DMS153 treated with DMSO at 0.1 percent for 48 hours (cell line): Measurements from ENCODE around the gene DDX3X.

Experiments
- DNase-seq: peaks from one replicate; lab custom pipeline; 2025; ENCODE audit not compliant: unreplicated experiment; lab: John Stamatoyannopoulos, UW

The DDX3X gene

DNA sequence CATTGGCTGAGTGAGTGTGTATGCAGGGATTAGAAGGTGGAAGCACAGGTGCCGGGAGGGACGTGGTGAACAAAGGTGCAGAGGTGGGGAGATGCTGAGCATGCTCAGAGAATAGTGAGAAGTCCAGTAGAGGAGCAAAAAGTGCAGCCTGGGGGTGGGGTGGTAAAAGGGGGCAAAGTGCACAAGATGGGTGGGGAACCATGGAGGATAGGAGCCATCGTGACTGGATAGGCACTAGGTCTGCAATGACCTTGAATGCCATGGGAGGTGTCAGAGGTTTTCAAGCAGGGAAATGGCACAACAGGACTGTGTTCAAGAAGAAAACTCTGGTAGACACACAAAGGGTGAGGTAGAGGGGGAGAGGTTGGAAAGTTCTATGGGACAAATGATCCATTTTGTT is 6.6 kb upstream of the DDX3X start:
- DNase-seq, result no peak

DNA sequence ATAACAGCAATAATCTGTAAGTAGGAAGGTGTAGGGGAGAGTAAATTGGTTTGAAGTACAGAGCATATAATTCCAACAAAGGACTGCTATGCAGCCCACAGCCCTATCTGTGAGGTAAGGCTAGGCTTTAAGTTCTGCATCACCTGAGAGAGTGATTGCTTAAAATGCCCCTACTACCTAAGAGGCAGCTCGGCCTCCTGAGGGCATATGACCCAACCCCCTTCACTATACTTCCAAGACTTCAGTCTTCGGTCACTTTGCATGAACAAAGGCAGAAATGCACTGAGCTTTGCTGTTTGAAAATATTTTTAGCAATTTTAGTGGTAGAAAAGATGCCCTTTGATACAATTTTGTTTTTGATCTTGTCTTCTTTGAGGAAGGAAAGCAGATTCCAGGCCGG is 4.9 kb upstream of the DDX3X start:
- DNase-seq, result no peak

DNA sequence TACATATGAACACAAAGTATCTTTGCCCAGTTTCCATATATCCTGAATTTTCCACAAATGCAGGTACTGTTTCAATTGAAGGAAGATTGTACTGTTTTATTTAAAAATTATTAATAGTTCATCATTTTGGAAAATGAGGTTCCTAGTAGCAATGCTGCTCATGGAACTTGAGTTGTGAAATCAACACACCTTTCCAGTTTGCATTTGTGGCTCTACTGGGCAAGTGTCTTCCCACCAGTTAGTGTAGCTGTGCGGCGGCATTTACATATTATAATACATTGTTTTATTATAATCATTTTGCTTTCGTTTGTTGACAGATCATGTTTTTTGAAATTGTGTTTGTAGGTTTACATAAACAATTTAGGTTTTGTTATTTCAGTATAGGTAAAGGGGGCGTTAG is 2.0 kb upstream of the DDX3X start:
- no peak for DNase-seq

DNA sequence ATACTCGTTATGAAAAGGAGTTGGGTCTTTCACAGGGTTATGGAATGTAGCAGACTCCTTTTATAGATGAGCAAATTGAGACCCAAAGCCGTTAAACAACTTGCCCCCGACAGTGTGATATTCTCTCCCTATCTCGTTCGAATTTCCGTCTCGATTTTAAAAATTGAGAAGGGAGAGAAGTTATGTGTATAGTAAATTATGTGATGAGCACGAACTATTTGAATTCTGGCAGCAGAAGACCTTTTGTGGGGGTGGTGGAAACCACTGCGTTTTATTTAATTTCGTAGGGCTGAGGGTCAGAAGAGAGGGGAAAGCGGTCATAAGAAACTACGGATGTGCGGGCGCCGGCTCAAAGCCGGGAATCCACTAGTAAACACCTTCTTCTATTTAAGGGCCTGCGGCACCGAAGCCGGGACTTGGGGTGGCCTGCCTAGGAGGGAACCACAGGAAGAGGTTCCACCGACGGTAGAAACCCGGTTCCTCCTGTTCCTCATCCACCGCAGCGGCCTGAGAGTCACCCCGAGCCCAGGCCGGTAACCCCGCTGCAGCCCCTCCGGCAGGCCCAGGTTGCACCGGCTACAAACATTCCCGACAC is 1.5 kb upstream of the DDX3X start:
- DNase-seq, result no peak

DNA sequence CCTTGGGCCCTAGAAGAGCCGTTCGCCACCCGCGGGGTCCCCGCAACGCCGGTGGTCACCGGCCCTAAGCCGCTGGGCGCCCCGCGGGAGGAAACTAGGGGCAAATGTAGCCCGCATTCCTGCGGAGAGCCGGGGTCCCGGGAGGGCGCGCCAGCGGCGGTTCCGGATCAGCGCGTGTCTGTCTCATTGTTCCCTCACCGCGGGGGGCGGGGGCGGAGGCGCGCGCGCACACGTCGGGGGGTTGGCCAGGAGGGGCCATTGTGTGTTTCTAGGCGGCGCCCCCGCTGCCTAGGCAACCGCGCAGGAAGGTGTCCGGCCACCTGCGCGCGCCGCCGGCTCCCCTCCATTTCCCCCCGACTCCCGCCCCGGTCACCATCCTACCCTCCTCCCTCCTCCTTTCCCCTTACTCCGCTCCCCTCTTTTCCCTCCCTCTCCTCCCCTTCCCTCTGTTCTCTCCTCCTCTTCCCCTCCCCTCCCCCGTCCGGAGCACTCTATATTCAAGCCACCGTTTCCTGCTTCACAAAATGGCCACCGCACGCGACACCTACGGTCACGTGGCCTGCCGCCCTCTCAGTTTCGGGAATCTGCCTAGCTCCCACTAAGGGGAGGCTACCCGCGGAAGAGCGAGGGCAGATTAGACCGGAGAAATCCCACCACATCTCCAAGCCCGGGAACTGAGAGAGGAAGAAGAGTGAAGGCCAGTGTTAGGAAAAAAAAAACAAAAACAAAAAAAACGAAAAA is 789 bp upstream of the DDX3X start:
- peak; percentile 63 for DNase-seq

DNA sequence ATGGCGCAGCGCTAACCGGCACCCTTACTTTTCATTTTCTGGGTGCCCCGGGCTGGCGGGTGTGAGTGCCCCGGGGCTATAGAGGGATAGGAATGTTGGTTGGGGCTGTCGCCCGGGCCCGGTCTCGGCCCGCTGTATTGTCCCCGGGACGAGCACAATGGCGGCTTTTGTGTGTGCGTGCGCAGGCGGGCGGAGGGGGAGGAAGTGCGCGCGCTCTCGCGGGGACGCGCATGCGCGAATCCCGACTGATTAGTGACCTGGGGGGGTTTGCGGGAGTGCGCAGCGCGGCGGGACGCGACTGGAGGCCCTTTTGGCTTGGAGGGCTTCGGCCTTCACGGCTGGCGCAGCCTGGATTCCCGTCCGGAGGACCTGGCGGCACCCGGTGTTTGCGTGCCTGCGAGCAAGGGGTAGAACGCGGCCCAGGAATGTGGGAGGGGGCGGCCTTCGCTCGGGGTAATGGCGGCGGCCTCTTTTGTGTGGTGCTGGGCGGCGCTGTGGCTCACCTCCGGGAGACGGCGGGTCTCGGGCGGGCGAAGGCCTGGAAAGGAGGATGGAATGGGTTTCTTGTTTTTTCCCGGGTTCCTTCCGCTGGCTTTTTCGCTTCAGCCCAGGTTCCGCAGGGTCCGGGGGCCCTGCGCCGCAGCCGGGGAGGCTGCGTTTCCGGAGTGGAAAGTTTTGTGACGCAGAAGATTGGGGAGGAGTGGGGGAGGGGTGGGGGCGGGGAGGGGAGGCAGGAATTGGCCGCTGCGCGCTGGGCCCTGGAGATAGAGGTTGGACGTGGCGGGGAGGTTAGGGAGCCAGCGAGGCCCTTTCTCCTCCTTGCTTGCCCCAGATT is 618 bp downstream of the DDX3X start:
- DNase-seq, result no peak

DNA sequence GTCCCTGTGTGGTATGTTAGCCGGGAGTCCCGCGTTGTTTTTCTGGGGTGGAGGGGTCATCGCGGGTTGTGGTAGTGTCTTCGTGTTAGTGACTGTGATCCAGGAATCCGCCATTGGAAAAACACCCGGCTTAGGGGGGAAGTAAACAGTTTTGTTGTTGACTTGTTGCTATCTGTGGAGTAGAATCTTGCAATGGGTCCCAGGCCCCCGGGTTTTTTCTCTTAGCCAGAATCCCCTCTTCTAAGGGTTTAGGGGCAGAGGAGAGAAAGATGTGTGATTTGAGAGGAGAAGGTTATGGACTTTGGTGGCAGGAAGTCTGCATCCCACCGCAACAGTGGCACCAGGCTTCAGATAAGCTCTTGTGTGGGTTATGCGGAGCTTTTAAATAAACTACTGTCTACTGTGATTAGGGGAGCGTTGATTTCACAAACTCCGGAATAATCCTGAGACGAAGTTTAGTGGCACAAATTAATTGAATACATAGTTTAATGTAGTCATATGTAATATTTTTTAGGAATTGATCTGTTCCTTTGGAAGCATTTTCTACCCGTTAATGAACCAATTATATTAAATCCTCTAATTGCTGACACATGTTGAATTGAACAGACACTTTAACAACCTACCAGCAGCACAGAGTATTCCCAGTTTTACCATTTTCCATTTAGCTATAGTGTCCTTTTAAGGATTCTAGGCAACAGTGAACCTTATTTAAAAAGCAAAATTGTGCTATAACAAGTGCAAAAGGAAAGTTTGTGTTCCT is 1.4 kb downstream of the DDX3X start:
- no peak for DNase-seq

DNA sequence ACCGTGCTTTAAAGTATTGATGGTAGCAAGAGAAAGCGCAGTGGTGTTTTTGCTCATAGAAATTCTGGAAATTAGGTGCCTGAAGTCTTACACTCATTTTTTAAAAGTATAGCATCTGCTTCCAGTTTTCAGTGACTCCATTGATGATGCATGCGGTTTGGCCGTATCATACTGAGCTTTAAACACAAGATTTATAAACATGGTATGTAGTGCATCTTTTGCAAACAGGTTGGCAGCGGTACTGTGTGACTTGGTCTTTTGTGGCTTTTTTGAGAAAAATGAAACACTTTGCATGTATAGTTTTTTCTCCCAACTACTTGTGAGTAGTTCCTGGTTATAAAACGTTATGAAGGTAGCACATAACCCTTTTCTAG is 2.0 kb downstream of the DDX3X start:
- DNase-seq, result no peak

DNA sequence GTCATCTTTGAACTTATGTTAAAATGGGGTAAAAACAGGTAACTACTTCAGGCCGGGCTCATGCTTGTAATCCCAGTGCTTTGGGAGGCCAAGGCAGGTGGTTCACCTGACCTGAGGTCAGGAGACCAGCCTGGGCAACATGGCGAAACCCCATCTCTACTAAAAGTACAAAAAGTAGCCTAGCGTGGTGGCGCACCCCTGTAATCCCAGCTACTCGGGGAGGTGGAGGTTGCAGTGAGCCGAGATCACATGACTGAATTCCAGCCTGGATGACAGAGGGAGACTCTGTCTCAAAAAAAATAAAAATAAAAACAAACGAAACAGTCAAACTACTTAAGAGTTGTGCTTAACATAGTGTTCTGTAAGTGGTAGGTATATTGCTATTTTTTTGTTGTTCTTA is 2.5 kb downstream of the DDX3X start:
- DNase-seq, result no peak

DNA sequence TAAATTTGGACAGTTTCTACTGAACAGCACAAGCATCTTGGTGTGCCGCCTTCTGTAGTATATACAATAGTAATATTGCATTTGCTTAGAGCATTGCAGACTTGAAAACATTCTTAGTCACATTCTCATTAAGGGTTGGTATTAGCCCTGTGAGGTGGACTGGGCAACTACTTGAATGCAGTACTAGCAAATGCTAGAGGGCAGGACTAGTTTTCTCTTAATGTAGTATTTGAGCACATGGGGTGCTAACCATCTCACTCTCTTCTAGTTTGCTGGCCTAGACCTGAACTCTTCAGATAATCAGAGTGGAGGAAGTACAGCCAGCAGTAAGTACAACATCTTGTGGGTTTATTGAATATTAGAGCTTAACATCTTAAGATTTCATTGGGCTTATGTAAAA is 3.2 kb downstream of the DDX3X start:
- no peak for DNase-seq

DNA sequence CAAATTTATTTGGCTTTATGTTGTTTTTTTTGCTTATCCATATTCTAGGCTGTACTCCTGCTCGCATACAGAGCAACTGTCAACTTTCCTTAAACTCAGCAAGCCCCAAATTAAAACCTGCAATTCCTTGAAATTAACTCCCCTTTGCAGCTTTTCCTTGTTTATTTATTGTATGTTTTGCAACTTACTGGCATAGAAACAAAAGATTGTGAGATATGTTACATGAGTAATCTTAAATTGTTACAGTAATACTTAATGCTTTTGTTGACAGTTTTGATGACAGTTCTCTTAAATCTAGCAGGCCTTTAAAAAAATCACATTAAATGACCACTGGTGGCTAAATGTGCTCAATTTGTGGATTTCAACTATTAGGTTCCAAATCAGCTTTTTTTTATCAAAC is 4.5 kb downstream of the DDX3X start:
- DNase-seq, result no peak

DNA sequence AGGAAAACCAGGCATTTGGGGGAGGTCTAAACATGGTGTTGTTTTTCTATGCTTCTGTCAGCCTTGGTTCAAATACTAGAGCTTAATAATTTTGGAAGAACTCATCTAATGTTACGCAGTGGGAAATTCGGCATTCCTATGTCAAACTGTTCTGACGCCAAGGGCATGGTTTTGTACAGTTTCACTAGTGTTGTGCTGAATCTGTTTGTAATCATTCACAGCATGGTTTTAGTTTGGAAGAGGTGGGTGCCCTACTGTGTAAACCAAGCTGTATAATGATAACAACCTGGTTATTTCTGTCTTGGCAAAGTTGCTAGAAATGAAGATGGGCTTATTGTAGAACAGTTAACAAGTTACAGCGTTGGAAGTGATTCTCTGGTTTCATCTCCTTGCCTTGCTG is 5.2 kb downstream of the DDX3X start:
- no peak for DNase-seq

DNA sequence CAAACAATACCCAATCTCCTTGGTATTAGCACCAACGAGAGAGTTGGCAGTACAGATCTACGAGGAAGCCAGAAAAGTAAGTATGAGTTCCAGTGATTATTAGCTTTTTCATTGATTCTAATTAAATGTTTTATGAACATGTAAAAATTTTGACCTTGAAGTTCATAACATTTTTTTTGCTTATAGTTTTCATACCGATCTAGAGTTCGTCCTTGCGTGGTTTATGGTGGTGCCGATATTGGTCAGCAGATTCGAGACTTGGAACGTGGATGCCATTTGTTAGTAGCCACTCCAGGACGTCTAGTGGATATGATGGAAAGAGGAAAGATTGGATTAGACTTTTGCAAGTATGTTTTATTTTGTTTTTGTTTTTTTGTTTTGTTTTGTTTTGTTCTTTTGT is 10.1 kb downstream of the DDX3X start:
- no peak for DNase-seq

DNA sequence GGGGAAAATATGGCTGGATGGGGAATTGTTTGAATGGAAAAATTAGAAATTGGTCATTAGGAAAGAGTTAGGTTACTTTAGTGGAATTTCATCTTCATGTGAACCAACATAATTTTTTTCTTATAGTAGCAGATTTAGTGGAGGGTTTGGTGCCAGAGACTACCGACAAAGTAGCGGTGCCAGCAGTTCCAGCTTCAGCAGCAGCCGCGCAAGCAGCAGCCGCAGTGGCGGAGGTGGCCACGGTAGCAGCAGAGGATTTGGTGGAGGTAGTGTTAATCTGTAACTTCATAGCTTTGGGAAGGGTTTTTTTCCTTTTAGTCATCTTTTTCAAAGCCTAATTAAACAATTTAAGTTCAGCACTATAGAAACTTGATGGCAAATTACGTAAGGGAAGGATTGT is 13.2 kb downstream of the DDX3X start:
- DNase-seq, result no peak

DNA sequence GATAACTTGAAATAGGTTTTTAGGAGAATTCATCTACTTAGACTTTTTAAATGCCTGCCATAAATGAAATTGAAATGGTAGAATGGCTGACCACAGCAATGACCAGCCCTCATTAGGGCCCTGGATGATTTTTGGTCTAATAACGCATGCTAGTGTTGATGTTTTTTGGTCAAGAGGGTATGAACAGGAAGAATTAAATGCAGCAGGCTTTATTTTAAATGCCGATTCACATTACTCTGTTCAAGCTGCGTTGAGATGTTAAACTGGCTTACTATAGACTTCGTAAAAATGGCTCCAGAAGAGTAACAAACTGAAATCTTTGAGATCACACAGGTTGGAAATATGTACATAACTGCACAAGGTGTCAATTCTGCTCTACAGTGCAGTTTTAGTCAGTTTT is 14.6 kb downstream of the DDX3X start:
- no peak for DNase-seq

DNA sequence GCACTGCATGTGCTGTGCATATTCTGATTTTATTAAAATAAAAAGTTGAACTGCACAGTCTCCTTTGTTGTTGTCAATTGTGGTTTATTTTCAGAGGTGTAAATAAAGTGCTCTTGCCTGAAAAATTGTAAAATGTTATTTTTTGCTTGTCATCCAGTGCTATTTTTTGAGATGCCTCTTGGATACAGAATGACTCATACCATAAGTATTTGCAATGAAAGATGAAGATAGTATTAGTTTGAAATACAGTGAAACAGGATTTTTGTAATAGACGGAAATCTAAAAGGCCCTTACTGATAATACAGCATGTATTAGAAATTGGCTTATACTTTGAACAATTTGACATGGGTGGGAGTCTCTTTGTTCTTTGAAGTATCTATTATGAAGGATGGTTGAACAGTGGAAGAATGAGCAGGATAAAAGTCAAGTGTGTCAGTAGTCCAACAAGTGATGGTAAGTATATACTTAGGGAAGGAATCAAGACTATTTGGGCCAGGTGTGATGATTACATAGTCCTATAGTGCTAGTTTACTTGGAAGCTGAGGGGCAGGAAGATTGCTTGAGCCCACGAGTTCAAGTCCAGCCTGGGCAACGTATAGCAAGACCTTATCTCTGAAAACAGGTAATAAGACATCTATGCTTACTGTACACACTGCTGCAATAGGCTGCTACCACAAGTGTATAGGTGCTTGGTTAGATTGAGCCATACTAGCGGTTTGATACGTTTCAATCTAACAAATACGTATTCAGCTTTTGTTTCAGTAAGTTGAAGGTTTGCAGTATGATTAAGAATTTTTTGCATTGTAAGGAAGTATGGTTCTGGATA is 16.4 kb downstream of the DDX3X start:
- DNase-seq, result no peak

DNA sequence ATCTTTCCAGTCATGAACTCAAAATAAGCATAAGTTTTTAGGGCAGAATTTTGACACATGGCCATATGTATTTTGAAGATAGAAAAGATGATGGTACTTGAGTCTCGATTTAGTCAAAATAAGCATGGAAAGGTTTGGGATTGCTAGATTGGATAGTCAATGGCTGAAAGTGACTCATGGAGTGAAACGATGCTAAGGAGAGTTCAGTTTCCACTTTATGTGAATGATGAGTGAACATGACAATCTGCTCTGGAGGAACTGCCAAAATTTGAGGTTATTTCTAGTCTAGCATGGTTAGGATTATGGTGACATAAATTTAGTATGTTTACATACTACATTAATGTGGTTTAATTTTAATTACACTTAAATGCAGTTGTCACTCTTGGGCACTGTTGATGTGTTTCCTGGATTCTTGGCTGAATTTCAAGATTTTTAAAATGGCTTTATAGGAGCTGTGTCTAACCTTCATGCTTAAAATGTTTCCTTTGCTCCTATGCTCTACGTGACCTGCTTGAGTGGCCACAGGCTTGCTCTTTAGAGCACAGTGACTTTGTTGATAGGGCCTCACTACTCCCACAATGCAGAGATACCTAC is 17.1 kb downstream of the DDX3X start:
- no peak for DNase-seq

DNA sequence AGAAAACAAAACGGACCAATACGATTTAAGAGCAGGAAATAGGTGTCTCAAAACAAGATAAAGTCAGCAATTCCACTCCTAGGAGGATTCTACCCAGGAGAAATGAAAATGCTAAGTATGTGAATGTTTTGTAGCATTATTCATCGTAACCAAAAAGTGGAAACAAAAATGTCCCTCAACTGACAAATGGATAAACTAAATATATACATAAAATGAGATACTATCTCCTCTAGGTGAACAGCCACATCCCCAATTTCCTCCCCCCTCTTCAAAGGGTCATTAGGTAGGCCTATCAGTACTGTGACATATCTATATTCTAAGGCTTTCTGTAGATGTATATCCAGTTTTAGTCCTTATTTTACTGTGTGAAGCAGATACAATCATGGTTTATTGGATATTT is 18.0 kb downstream of the DDX3X start:
- DNase-seq, result no peak

DNA sequence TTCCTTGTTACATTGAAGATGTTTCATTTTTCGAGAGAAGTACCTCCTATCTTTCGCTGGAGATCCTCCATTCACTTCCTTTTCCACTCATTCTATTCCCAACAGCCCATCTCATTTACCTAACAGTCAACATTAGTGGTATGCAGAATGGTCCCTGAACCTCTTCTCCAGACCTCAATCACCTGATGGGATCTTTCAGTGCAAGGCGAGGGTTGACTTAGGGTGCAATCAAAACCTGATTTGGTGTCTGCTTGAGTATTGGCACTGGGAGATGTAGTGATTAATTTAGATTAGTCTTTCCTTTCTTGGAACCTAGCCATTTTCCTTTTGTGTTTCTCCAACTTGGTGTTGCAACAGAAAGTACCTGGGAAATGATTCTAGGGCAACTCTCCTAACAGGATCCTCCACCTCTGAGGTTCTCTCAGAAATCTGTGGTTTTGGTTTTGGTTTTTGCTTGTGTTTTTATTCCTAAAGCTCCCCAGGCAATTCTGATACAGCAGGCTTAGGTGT is 18.4 kb downstream of the DDX3X start:
- DNase-seq, result no peak

DNA sequence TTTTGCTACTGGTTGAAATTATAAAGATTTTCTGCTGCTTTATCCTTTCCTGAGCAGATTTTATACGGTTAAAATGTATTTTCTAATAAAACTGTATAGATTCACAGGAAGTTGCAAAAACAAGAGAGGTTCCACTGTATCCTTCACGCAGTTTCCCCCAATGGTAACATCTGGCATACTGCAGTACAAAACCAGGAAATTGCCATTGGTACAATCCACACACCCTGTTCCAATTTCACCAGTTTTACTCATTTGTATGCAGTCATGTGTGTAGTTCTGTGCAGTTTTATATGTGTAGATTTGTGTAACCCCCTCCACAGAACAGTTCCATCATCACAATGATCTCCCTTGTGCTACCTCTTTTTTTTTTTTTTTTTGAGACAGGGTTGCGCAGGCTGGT is 20.0 kb downstream of the DDX3X start:
- no peak for DNase-seq
